ENCODE measurements around the gene RAB5A.

DNA sequence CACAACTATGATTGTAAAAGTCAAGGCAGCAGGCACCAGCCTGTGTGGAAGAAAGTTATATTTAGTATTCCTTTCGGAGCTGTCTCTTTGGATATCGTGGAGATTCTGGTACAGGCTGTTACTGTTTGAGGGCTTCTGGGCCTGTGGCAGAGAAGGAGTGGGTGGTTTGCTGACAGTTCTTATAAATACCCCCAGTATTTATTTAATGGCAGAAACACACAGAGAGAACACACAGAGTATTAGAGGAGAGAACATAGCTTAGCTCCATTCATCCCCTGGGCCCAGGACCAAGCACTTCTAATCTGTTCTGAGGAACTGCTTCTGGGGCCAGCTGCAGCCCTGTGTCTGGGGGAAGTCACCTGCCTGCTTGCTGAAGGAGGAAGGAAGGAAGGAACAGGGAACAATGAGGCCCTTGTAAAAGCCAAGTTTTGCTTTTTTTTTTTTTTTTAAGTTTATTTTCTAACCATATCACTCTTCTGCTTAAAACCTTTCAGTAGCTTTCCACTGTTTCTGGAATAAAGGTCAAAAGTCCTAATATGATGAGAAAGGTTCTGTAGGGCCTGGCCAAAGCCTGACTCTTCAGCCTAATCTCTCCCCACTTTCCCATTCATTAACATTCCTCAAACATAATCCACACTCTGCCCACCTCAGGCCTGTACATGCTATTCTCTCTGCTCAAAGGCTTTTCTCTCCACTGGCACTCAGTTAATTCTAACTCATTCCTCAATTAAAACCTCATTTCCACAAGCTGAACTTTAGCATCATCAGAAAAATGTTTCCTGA, 76.9 kb downstream of the RAB5A start:
- TF ChIP-seq, protein P1, sequence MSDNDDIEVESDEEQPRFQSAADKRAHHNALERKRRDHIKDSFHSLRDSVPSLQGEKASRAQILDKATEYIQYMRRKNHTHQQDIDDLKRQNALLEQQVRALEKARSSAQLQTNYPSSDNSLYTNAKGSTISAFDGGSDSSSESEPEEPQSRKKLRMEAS (IDR thresholded peaks at IDR 0.05; ENCODE audit: insufficient read depth, insufficient read length): no peak
- TF ChIP-seq POLR2A (IDR thresholded peaks at IDR 0.05; ENCODE audit: low read depth, low read length) (no peak), EZH2 (IDR thresholded peaks at IDR 0.05; ENCODE audit: borderline replicate concordance, low read depth, low read length, severe bottlenecking) (no peak), CTCF (IDR thresholded peaks at IDR 0.05; ENCODE audit: extremely low read depth in 1 of 2, insufficient read depth in 1 of 2, low read depth in 1 of 2, low read length in 2 of 2) (no peak), POLR2AphosphoS5 (IDR thresholded peaks at IDR 0.05; ENCODE audit: insufficient read depth, low read depth, low read length) (no peak), MYC (IDR thresholded peaks at IDR 0.05; ENCODE audit: low read depth, low read length) (no peak), FOS (IDR thresholded peaks at IDR 0.05; ENCODE audit: borderline replicate concordance, insufficient read depth, low read length) (no peak)

Data from endothelial cell of umbilical vein (primary cell).